OCI-LY7 (cell line): ENCODE data around the gene SLC30A7. TPM values are rescaled to one million over a fixed set of nuclear protein-coding genes. Genes with fewer than 3 reads are reported as not detected.

ENCODE experiments used
- BruUV-seq: library from RNA; stranded (reverse); fragments of 400-500 nt; replicated peaks from 2 replicates; lab custom pipeline; 2021; lab: Mats Ljungman, UMichigan
- CTCF ChIA-PET: fragments of 300-600 bp; sonication (Branson Sonifier 250); formaldehyde crosslinking; loops from one replicate; lab custom pipeline; 2022; ENCODE audit warnings: antibody characterized with exemption; ENCODE audit not compliant: unreplicated experiment; lab: Charles Lee
- POLR2A ChIA-PET: fragments of 300-600 bp; sonication (Branson Sonifier 250); formaldehyde crosslinking; loops from one replicate; lab custom pipeline; 2022; ENCODE audit warnings: antibody characterized with exemption; lab: Charles Lee
- DNase-seq: peaks from one replicate; pipeline ENCODE4 v3.0.0-alpha.2; 2015; ENCODE audit warnings: low spot score
- H2AFZ ChIP-seq: fragments of 200-600 bp; sonication (generic), shearing (Covaris generic); 2 replicates; pipeline ENCODE4 v1.6.1; 2014; ENCODE audit warnings: mild to moderate bottlenecking, antibody characterized with exemption, low read length, moderate library complexity
- H3K27ac ChIP-seq: fragments of 200-600 bp; sonication (generic); 2 replicates; pipeline ENCODE4 v1.5.1; 2014; ENCODE audit warnings: mixed run types, low read depth, mild to moderate bottlenecking, moderate library complexity, low read length, inconsistent platforms; ENCODE audit not compliant: poor library complexity, severe bottlenecking
- H3K36me3 ChIP-seq: fragments of 200-600 bp; sonication (generic); 2 replicates; pipeline ENCODE4 v1.6.1; 2014; ENCODE audit warnings: mild to moderate bottlenecking, antibody characterized with exemption, low read length, moderate library complexity, mixed read lengths; ENCODE audit not compliant: insufficient read depth
- H3K4me1 ChIP-seq: fragments of 200-600 bp; sonication (generic); 2 replicates; pipeline ENCODE4 v1.5.1; 2014; ENCODE audit warnings: mild to moderate bottlenecking, low read length; ENCODE audit not compliant: insufficient read depth, poor library complexity, severe bottlenecking
- H3K4me2 ChIP-seq: fragments of 200-600 bp; sonication (generic); 2 replicates; pipeline ENCODE4 v1.6.1; 2014; ENCODE audit warnings: mild to moderate bottlenecking, low read length
- H3K4me3 ChIP-seq: fragments of 200-600 bp; sonication (generic); 2 replicates; pipeline ENCODE4 v1.5.1; 2014; ENCODE audit warnings: mild to moderate bottlenecking, low read depth, low read length; ENCODE audit not compliant: poor library complexity, severe bottlenecking
- H3K79me2 ChIP-seq: fragments of 200-600 bp; sonication (generic); 2 replicates; pipeline ENCODE4 v1.6.1; 2016; ENCODE audit warnings: low read depth, mild to moderate bottlenecking, low read length, moderate library complexity, mixed read lengths; ENCODE audit not compliant: insufficient read depth
- H3K9me2 ChIP-seq: fragments of 200-600 bp; sonication (generic); 2 replicates; pipeline ENCODE4 v1.6.1; 2016; ENCODE audit warnings: mild to moderate bottlenecking, low read length, mixed read lengths; ENCODE audit not compliant: insufficient read depth
- H3K9me3 ChIP-seq: fragments of 200-600 bp; sonication (generic); 2 replicates; pipeline ENCODE4 v1.6.1; 2014; ENCODE audit warnings: mild to moderate bottlenecking, mixed run types, low read length, mixed read lengths
- H4K20me1 ChIP-seq: fragments of 200-600 bp; sonication (generic); 2 replicates; pipeline ENCODE4 v1.6.1; 2014; ENCODE audit warnings: mild to moderate bottlenecking, antibody characterized with exemption, low read length, moderate library complexity, mixed read lengths; ENCODE audit not compliant: insufficient read depth
- EZH2phosphoT487 ChIP-seq: fragments of 200-600 bp; sonication (generic); IDR thresholded peaks from 2 replicates; pipeline ENCODE4 v1.6.1; 2018; ENCODE audit warnings: low read depth, borderline replicate concordance, mild to moderate bottlenecking, mixed run types, antibody characterized with exemption, low read length, moderate library complexity, mixed read lengths
- intact Hi-C: fragments of 100-400 bp; cut with micrococcal nuclease; formaldehyde crosslinking; loops from one replicate; pipeline ENCODE4 v1.10.0; 2022; ENCODE audit not compliant: unreplicated experiment
- total RNA-seq, 2 experiments: library from RNA; depleted of rRNA in 1 of 2; stranded (reverse); fragments of >200 nt in 1 of 2; shearing (Covaris generic) in 1 of 2; gene quantifications; 2 replicates each; pipeline ENCODE4 v1.2.3, GENCODE V29; 2014 to 2022
- TF ChIP-seq, protein P1 (sequence below): fragments of 200-600 bp; sonication (generic); conservative IDR thresholded peaks from 2 replicates; pipeline ENCODE4 v1.5.1; 2014; ENCODE audit warnings: mild to moderate bottlenecking, antibody characterized with exemption, low read length, moderate library complexity, mixed read lengths

Gene SLC30A7
- total RNA-seq, 2 experiments from 2014 or later, result 8.6 to 15.3 TPM

DNA sequence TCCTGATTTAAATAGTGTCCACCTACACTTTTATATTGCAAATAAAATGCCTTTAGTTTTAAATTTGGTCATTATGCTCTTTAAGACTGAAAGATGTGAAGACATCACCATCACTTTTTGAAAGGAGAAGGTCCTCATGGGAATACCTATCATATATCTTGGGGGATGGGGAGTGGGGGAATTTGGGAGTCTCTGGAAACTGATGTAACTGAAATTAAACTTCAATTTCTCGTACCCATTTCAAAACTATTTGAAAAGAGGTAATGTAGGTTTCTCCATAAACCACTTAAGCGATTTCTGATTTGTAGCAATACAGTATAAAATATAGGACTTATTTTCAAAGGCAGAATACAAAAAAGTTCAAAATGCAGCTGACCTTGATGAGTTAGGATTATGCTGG, 2.2 kb upstream of the SLC30A7 start:
- H3K9me2 ChIP-seq, result no peaks in the 10 kb centered on the region
- ChIA-PET CTCF (no interaction called here), POLR2A (interaction anchor here (0.6 to 0.9 kb wide), 2 partner anchors 643 to 955 kb away, joined by 3 read pairs; no protein-coding TSS in a partner anchor)
- H3K36me3 ChIP-seq, result peaks cover 28% of the 10 kb centered on the region
- peaks cover 26% of the 10 kb centered on the region; the same call in 1 of the 2 replicates for H3K9me3 ChIP-seq
- intact Hi-C loops, result loop anchor here (1.0 to 10.0 kb wide), 5 partner anchors 541 to 859 kb away; partner anchors contain the start of genes RTCA, SASS6 and TRMT13
- peaks cover 30% of the 10 kb centered on the region for H3K4me1 ChIP-seq
- TF ChIP-seq, protein P1, sequence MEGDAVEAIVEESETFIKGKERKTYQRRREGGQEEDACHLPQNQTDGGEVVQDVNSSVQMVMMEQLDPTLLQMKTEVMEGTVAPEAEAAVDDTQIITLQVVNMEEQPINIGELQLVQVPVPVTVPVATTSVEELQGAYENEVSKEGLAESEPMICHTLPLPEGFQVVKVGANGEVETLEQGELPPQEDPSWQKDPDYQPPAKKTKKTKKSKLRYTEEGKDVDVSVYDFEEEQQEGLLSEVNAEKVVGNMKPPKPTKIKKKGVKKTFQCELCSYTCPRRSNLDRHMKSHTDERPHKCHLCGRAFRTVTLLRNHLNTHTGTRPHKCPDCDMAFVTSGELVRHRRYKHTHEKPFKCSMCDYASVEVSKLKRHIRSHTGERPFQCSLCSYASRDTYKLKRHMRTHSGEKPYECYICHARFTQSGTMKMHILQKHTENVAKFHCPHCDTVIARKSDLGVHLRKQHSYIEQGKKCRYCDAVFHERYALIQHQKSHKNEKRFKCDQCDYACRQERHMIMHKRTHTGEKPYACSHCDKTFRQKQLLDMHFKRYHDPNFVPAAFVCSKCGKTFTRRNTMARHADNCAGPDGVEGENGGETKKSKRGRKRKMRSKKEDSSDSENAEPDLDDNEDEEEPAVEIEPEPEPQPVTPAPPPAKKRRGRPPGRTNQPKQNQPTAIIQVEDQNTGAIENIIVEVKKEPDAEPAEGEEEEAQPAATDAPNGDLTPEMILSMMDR, result no peak
- no peak for TF ChIP-seq EZH2phosphoT487
- BruUV-seq, result no TSS peak
- peaks cover 8% of the 10 kb centered on the region; the same call in 1 of the 2 replicates for H4K20me1 ChIP-seq
- H3K4me2 ChIP-seq, result peak overlapping the region; percentile 94
- peak overlapping the region; percentile 95; the same call in 1 of the 2 replicates for H2AFZ ChIP-seq
- H3K4me3 ChIP-seq, result peak overlapping the region; percentile 99
- peaks cover 43% of the 10 kb centered on the region; the same call in 1 of the 2 replicates for H3K79me2 ChIP-seq
- no peak overlapping the region for H3K27ac ChIP-seq
- no peak for DNase-seq

DNA sequence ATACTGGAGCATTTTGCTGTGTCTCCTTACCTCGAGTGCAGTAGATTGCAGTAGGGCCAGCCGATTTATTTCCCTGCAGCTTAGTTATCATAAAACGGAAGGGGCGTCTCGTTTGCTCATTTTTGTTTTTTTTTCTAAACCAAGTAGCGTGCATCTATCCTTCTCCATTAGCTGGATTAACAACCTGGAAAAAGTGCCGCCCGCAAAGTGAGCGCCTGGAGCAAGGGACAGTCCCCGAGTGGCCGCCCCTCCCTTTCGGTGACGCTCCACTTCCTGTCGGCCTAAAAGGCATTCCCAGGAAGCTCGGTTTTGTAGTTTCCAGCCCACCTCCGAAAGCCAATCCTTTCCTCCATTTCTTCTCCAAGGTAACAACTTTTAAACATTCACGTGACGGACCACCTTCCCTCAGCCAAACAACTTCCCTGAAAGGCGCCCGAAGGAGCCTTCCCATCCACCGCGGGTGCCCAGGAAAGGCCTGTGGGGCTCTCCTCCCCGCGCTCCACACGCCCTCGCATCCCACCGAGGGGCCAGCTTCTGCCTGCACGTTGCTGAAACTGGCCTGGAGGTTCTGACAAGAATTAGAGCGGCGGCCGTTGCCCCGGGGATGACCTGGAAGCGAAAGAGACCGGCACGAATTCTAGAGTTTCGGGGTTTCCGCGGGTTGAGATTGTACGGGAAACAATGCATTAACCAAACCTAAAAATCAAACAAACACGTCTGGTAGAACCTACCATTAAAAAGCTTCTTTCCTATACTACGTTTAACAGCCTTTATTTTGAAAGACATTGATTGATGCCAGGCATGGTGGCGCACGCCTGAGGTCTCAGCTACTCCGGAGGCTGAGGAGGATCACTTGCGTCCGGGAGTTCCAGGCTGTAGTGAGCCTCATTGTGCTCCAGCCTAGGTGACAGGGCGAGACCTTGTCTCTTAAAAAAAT, 1.0 kb upstream of the SLC30A7 start, which contains the start of gene EXTL2:
EXTL2 (minus strand) TSS at position 240 of the 937 bp plus-strand sequence. CDS start 6,085 bp downstream, outside the sequence.
- Histone ChIP-seq H3K79me2 (peaks cover 43% of the 10 kb centered on the region; the same call in 1 of the 2 replicates), H3K36me3 (peaks cover 31% of the 10 kb centered on the region), H3K9me2 (no peaks in the 10 kb centered on the region), H3K27ac (peak within 1 kb of the TSS; percentile 77), H3K4me3 (peak within 1 kb of the TSS; percentile 99), H3K4me2 (peak within 1 kb of the TSS; percentile 94), H4K20me1 (peaks cover 8% of the 10 kb centered on the region; the same call in 1 of the 2 replicates), H3K9me3 (peaks cover 15% of the 10 kb centered on the region; the same call in 1 of the 2 replicates), H3K4me1 (peaks cover 30% of the 10 kb centered on the region), H2AFZ (peak within 1 kb of the TSS; percentile 95)
- POLR2A ChIA-PET, result interaction anchor here (0.6 to 2.3 kb wide), 13 partner anchors 9 to 848 kb away, joined by 3 to 18 read pairs (median 3); partner anchors contain the start of gene DBT
- BruUV-seq, result no TSS peak
- DNase-seq, result peak; percentile 45
- intact Hi-C loops, result loop anchor here (1.0 to 10.0 kb wide), 5 partner anchors 540 to 860 kb away; partner anchors contain the start of genes RTCA, SASS6 and TRMT13
- CTCF ChIA-PET, result interaction anchor here (0.5 to 0.6 kb wide), 2 partner anchors 761 to 921 kb away, joined by 3 read pairs; no protein-coding TSS in a partner anchor
- TF ChIP-seq, protein P1, result no peak
- no peak for TF ChIP-seq EZH2phosphoT487
